Neural crest cell (in vitro differentiated cells): ENCODE measurements around the gene ARHGAP26. TPM values are rescaled to one million over a fixed set of nuclear protein-coding genes. Genes with fewer than 3 reads are reported as not detected.

Experiments
- DNase-seq: peaks from one replicate; pipeline ENCODE4 v3.0.0; 2021; ENCODE audit warnings: low read depth, mixed read lengths, low spot score
- H3K27ac Mint-ChIP-seq: one replicate; pipeline ENCODE4 v1.8.0; 2021; ENCODE audit warnings: mild to moderate bottlenecking, mixed read lengths; ENCODE audit not compliant: unreplicated experiment
- H3K27me3 Mint-ChIP-seq: 2 replicates; pipeline ENCODE4 v1.8.0; 2021; ENCODE audit warnings: low read depth, mild to moderate bottlenecking, mixed read lengths
- H3K36me3 Mint-ChIP-seq: 2 replicates; pipeline ENCODE4 v1.8.0; 2021; ENCODE audit warnings: low read depth, mild to moderate bottlenecking, mixed read lengths
- H3K4me1 Mint-ChIP-seq: 2 replicates; pipeline ENCODE4 v1.8.0; 2021; ENCODE audit warnings: mixed read lengths
- H3K4me3 Mint-ChIP-seq: one replicate; pipeline ENCODE4 v1.8.0; 2021; ENCODE audit warnings: mild to moderate bottlenecking, mixed read lengths
- H3K9me3 Mint-ChIP-seq: 2 replicates; pipeline ENCODE4 v1.8.0; 2021; ENCODE audit warnings: mixed read lengths
- CTCF ChIP-seq: fragments of 200-600 bp; sonication (generic); conservative IDR thresholded peaks from 2 replicates; pipeline ENCODE4 v1.5.0; 2021; ENCODE audit warnings: antibody characterized with exemption, mild to moderate bottlenecking
- total RNA-seq: library from RNA; stranded (reverse); gene quantifications from 2 replicates; pipeline ENCODE4 v1.2.1, GENCODE V29; 2021

ARHGAP26 gene
- total RNA-seq, 1 donor from 2014 or later = 5.5 TPM

GRCh38 chr5:143191720-143192119 is 421.5 kb downstream of the ARHGAP26 start:
- Mint-ChIP-seq H3K27ac (no peak overlapping the region), H3K4me3 (no peak overlapping the region), H3K27me3 (no peaks in the 10 kb centered on the region), H3K36me3 (no peaks in the 10 kb centered on the region), H3K4me1 (no peaks in the 10 kb centered on the region), H3K9me3 (peaks cover 5% of the 10 kb centered on the region)
- DNase-seq = no peak
- TF ChIP-seq CTCF = no peak

GRCh38 chr5:143192191-143192900 is 422.2 kb downstream of the ARHGAP26 start:
- no peak for DNase-seq
- no peak overlapping the region for H3K4me3 Mint-ChIP-seq
- H3K9me3 Mint-ChIP-seq = peaks cover 5% of the 10 kb centered on the region
- H3K27me3 Mint-ChIP-seq = no peaks in the 10 kb centered on the region
- TF ChIP-seq CTCF = no peak
- no peaks in the 10 kb centered on the region for H3K36me3 Mint-ChIP-seq
- no peaks in the 10 kb centered on the region for H3K4me1 Mint-ChIP-seq
- no peak overlapping the region for H3K27ac Mint-ChIP-seq

- peaks cover 10% of the 10 kb centered on the region for H3K9me3 Mint-ChIP-seq
- DNase-seq = no peak
- TF ChIP-seq CTCF = no peak
- no peaks in the 10 kb centered on the region for H3K27me3 Mint-ChIP-seq
- H3K4me1 Mint-ChIP-seq = peaks cover 15% of the 10 kb centered on the region
- no peak overlapping the region for H3K4me3 Mint-ChIP-seq
- H3K36me3 Mint-ChIP-seq = peaks cover 5% of the 10 kb centered on the region
- no peak overlapping the region for H3K27ac Mint-ChIP-seq
These were observed 424.0 kb downstream of the ARHGAP26 start for GRCh38 chr5:143194206-143194605.

GRCh38 chr5:143194713-143195112 is 424.5 kb downstream of the ARHGAP26 start:
- peaks cover 18% of the 10 kb centered on the region for H3K4me1 Mint-ChIP-seq
- H3K27ac Mint-ChIP-seq = no peak overlapping the region
- peaks cover 10% of the 10 kb centered on the region for H3K9me3 Mint-ChIP-seq

GRCh38 chr5:143195491-143195890 is 425.3 kb downstream of the ARHGAP26 start:
- Mint-ChIP-seq H3K36me3 (peaks cover 5% of the 10 kb centered on the region), H3K4me1 (peaks cover 23% of the 10 kb centered on the region), H3K27me3 (no peaks in the 10 kb centered on the region), H3K9me3 (peaks cover 10% of the 10 kb centered on the region), H3K27ac (no peak overlapping the region), H3K4me3 (no peak overlapping the region)
- DNase-seq = no peak
- no peak for TF ChIP-seq CTCF

More at GRCh38 chr5:143194713-143195112, 424.5 kb downstream of the ARHGAP26 start:
- TF ChIP-seq CTCF = no peak
- H3K4me3 Mint-ChIP-seq = no peak overlapping the region
- peaks cover 5% of the 10 kb centered on the region for H3K36me3 Mint-ChIP-seq
- no peaks in the 10 kb centered on the region for H3K27me3 Mint-ChIP-seq
- no peak for DNase-seq
